RWPE2 (cell line): Measurements from ENCODE around the gene TNIP1.

Experiments used
- ATAC-seq: fragments of 200-7000 bp; cut with Tn5 transposase; 3 replicates; pipeline ENCODE4 v1.9.1; 2021; ENCODE audit warnings: low read depth
- DNase-seq: peaks from one replicate; pipeline ENCODE4 v3.0.0-alpha.2; 2020; ENCODE audit warnings: low spot score
- H3K27ac ChIP-seq: fragments of 450-650 bp; 2 replicates; pipeline ENCODE4 v1.5.1; 2017; ENCODE audit warnings: mild to moderate bottlenecking; ENCODE audit not compliant: poor library complexity, severe bottlenecking
- H3K27me3 ChIP-seq: fragments of 250-450 bp; sonication (Bioruptor Pico); 2 replicates; pipeline ENCODE4 v1.5.1; 2021; ENCODE audit warnings: mild to moderate bottlenecking, moderate library complexity; ENCODE audit not compliant: insufficient read depth, poor library complexity, severe bottlenecking
- H3K36me3 ChIP-seq: fragments of 250-450 bp; sonication (Bioruptor Pico); 2 replicates; pipeline ENCODE4 v1.5.1; 2020; ENCODE audit warnings: low read depth, mild to moderate bottlenecking, moderate library complexity
- H3K4me1 ChIP-seq: fragments of 250-450 bp; sonication (Bioruptor Pico); 2 replicates; pipeline ENCODE4 v1.5.1; 2021; ENCODE audit warnings: mild to moderate bottlenecking, moderate library complexity; ENCODE audit not compliant: insufficient read depth, poor library complexity, severe bottlenecking
- H3K4me3 ChIP-seq: fragments of 250-450 bp; sonication (Bioruptor Pico); 2 replicates; pipeline ENCODE4 v1.5.1; 2021; ENCODE audit warnings: mild to moderate bottlenecking, moderate library complexity; ENCODE audit not compliant: severe bottlenecking
- H3K9me3 ChIP-seq: fragments of 250-450 bp; sonication (Bioruptor Pico); 2 replicates; pipeline ENCODE4 v1.5.1; 2021; ENCODE audit warnings: mild to moderate bottlenecking, moderate library complexity; ENCODE audit not compliant: severe bottlenecking
- CTCF ChIP-seq: fragments of 450-650 bp; IDR thresholded peaks from one replicate; pipeline ENCODE4 v1.5.1; 2017; ENCODE audit warnings: mild to moderate bottlenecking, moderate library complexity; ENCODE audit not compliant: poor library complexity, severe bottlenecking

Gene TNIP1

GRCh38 chr5:151106043-151106442 lies 25.2 kb upstream of the TNIP1 start:
- TF ChIP-seq CTCF, result no peak
- DNase-seq (no peak), ATAC-seq (no peak)
- Histone ChIP-seq H3K27ac (no peak overlapping the region), H3K27me3 (no peaks in the 10 kb centered on the region), H3K9me3 (no peaks in the 10 kb centered on the region), H3K4me1 (no peaks in the 10 kb centered on the region), H3K4me3 (no peak overlapping the region), H3K36me3 (peaks cover 40% of the 10 kb centered on the region)

GRCh38 chr5:151105561-151105960 lies 24.7 kb upstream of the TNIP1 start:
- H3K4me3 ChIP-seq, result no peak overlapping the region
- no peaks in the 10 kb centered on the region for H3K9me3 ChIP-seq
- H3K27me3 ChIP-seq, result no peaks in the 10 kb centered on the region
- H3K27ac ChIP-seq, result no peak overlapping the region
- TF ChIP-seq CTCF, result no peak
- no peaks in the 10 kb centered on the region for H3K4me1 ChIP-seq
- ATAC-seq (no peak), DNase-seq (no peak)
- H3K36me3 ChIP-seq, result peaks cover 38% of the 10 kb centered on the region

GRCh38 chr5:151104795-151105194 lies 24.0 kb upstream of the TNIP1 start:
- ATAC-seq, result no peak
- no peak for TF ChIP-seq CTCF
- peaks cover 36% of the 10 kb centered on the region for H3K36me3 ChIP-seq
- no peak overlapping the region for H3K27ac ChIP-seq
- H3K4me1 ChIP-seq, result no peaks in the 10 kb centered on the region
- H3K9me3 ChIP-seq, result no peaks in the 10 kb centered on the region
- no peaks in the 10 kb centered on the region for H3K27me3 ChIP-seq
- DNase-seq, result no peak
- no peak overlapping the region for H3K4me3 ChIP-seq

- Histone ChIP-seq H3K4me1 (no peaks in the 10 kb centered on the region), H3K27me3 (no peaks in the 10 kb centered on the region), H3K9me3 (no peaks in the 10 kb centered on the region), H3K27ac (no peak overlapping the region), H3K36me3 (peaks cover 17% of the 10 kb centered on the region), H3K4me3 (no peak overlapping the region)
- DNase-seq, result no peak
- no peak for ATAC-seq
- no peak for TF ChIP-seq CTCF
Measured at GRCh38 chr5:151101746-151102145, 20.9 kb upstream of the TNIP1 start.

GRCh38 chr5:151101151-151101550 lies 20.3 kb upstream of the TNIP1 start:
- DNase-seq, result no peak
- Histone ChIP-seq H3K27ac (no peak overlapping the region), H3K36me3 (peaks cover 17% of the 10 kb centered on the region)

More at GRCh38 chr5:151101151-151101550, 20.3 kb upstream of the TNIP1 start:
- Histone ChIP-seq H3K4me1 (no peaks in the 10 kb centered on the region), H3K4me3 (no peak overlapping the region), H3K27me3 (no peaks in the 10 kb centered on the region), H3K9me3 (no peaks in the 10 kb centered on the region)
- TF ChIP-seq CTCF, result no peak
- no peak for ATAC-seq
